BJ (cell line): ENCODE results near the gene TTC9B. TPM values are rescaled to one million over a fixed set of nuclear protein-coding genes. Genes with fewer than 3 reads are reported as not detected.

Experiments
- polyA plus RNA-seq: library from polyadenylated mRNA; depleted of rRNA; stranded (reverse); fragments of >200 nt; gene quantifications from 2 replicates; pipeline ENCODE4 v1.2.3, GENCODE V29; 2011; rRNA removed

TTC9B gene
- polyA plus RNA-seq, 1 experiment: not detected

Other genes starting within 250 kb of the TTC9B start
- 71.5 and 105 TPM in 2 replicates for gene PSMC4, start 247.2 kb downstream of the TTC9B start, polyA plus RNA-seq
- gene ZNF546, start 221.3 kb downstream of the TTC9B start, polyA plus RNA-seq: 1.4 and 1.9 TPM in 2 replicates
- gene ZNF780B, start 162.2 kb downstream of the TTC9B start, polyA plus RNA-seq: 2.3 and 7.4 TPM in 2 replicates
- 4.2 and 8.1 TPM in 2 replicates for gene ZNF780A, start 127.4 kb downstream of the TTC9B start, polyA plus RNA-seq
- 3.6 and 3.7 TPM in 2 replicates for gene MAP3K10, start 27.0 kb downstream of the TTC9B start, polyA plus RNA-seq
- 0.06 and 0.17 TPM in 2 replicates for gene CCNP, start 8.3 kb upstream of the TTC9B start, polyA plus RNA-seq
- gene AKT2, start 67.0 kb upstream of the TTC9B start, polyA plus RNA-seq: 113 and 162 TPM in 2 replicates
- 14.7 and 25.2 TPM in 2 replicates for gene C19orf47, start 130.0 kb upstream of the TTC9B start, polyA plus RNA-seq
- gene PLD3, start 130.3 kb upstream of the TTC9B start, polyA plus RNA-seq: 320 and 571 TPM in 2 replicates
- 0.10 and 0.21 TPM in 2 replicates for gene HIPK4, start 171.8 kb upstream of the TTC9B start, polyA plus RNA-seq
- gene PRX, start 195.0 kb upstream of the TTC9B start, polyA plus RNA-seq: 1.9 and 2.4 TPM in 2 replicates
- 14.5 and 21.9 TPM in 2 replicates for gene SERTAD1, start 207.6 kb upstream of the TTC9B start, polyA plus RNA-seq
- 20.1 and 22.3 TPM in 2 replicates for gene SERTAD3, start 226.0 kb upstream of the TTC9B start, polyA plus RNA-seq
- gene BLVRB, start 247.4 kb upstream of the TTC9B start, polyA plus RNA-seq: 41.5 and 71.4 TPM in 2 replicates
- 0.29 and 0.93 TPM in 2 replicates for gene SPTBN4, start 248.6 kb upstream of the TTC9B start, polyA plus RNA-seq